ENCODE measurements around the gene MAP1B.

Gene MAP1B

GRCh38 chr5:72256536-72256935 is 149.3 kb downstream of the MAP1B start:
- DNase-seq = no peak

Measured in CD4-positive, alpha-beta T cell treated with Interleukin-17A for 1 hour (primary cell).